ENCODE data around the gene UBE2E1.

UBE2E1 gene

GRCh38 chr3:23806534-23807423 lies 1.0 kb downstream of the UBE2E1 start:
- Mint-ChIP-seq H3K27me3 (peaks cover 7% of the 10 kb centered on the region), H3K36me3 (ENCODE audit: low read depth) (peaks cover 29% of the 10 kb centered on the region), H3K4me1 (ENCODE audit: low read depth) (peaks cover 53% of the 10 kb centered on the region), H3K9me3 (no peaks in the 10 kb centered on the region), H3K27ac (peak overlapping the region; percentile 94), H3K4me3 (peak overlapping the region; percentile 90)
- peak; percentile 55 for DNase-seq

GRCh38 chr3:23807424-23808015 lies 1.8 kb downstream of the UBE2E1 start:
- peaks cover 37% of the 10 kb centered on the region for H3K36me3 Mint-ChIP-seq (ENCODE audit: low read depth)
- no peak for DNase-seq

GRCh38 chr3:23808525-23808924 lies 2.8 kb downstream of the UBE2E1 start:
- Mint-ChIP-seq H3K4me3 (peak overlapping the region; percentile 90), H3K27me3 (peaks cover 7% of the 10 kb centered on the region), H3K36me3 (ENCODE audit: low read depth) (peaks cover 43% of the 10 kb centered on the region), H3K27ac (no peak overlapping the region), H3K4me1 (ENCODE audit: low read depth) (peaks cover 67% of the 10 kb centered on the region), H3K9me3 (no peaks in the 10 kb centered on the region)
- DNase-seq = no peak

More at GRCh38 chr3:23807424-23808015, 1.8 kb downstream of the UBE2E1 start:
- H3K4me3 Mint-ChIP-seq = peak overlapping the region; percentile 90
- H3K4me1 Mint-ChIP-seq (ENCODE audit: low read depth) = peaks cover 61% of the 10 kb centered on the region
- peaks cover 7% of the 10 kb centered on the region for H3K27me3 Mint-ChIP-seq
- H3K9me3 Mint-ChIP-seq = no peaks in the 10 kb centered on the region
- H3K27ac Mint-ChIP-seq = peak overlapping the region; percentile 94

GRCh38 chr3:23809294-23809693 lies 3.5 kb downstream of the UBE2E1 start:
- Mint-ChIP-seq H3K4me3 (peak overlapping the region; percentile 88), H3K9me3 (no peaks in the 10 kb centered on the region), H3K27me3 (peaks cover 7% of the 10 kb centered on the region), H3K36me3 (ENCODE audit: low read depth) (peaks cover 49% of the 10 kb centered on the region), H3K4me1 (ENCODE audit: low read depth) (peaks cover 68% of the 10 kb centered on the region), H3K27ac (peak overlapping the region; percentile 98)
- no peak for DNase-seq

GRCh38 chr3:23809840-23810342 lies 4.1 kb downstream of the UBE2E1 start:
- H3K36me3 Mint-ChIP-seq (ENCODE audit: low read depth) = peaks cover 53% of the 10 kb centered on the region
- peaks cover 3% of the 10 kb centered on the region for H3K27me3 Mint-ChIP-seq
- DNase-seq = no peak
- H3K27ac Mint-ChIP-seq = peak overlapping the region; percentile 98
- peak overlapping the region; percentile 88 for H3K4me3 Mint-ChIP-seq
- peaks cover 67% of the 10 kb centered on the region for H3K4me1 Mint-ChIP-seq (ENCODE audit: low read depth)
- H3K9me3 Mint-ChIP-seq = no peaks in the 10 kb centered on the region

- H3K9me3 Mint-ChIP-seq = no peaks in the 10 kb centered on the region
- H3K36me3 Mint-ChIP-seq (ENCODE audit: low read depth) = peaks cover 53% of the 10 kb centered on the region
- peaks cover 67% of the 10 kb centered on the region for H3K4me1 Mint-ChIP-seq (ENCODE audit: low read depth)
- H3K4me3 Mint-ChIP-seq = peak overlapping the region; percentile 88
- H3K27me3 Mint-ChIP-seq = no peaks in the 10 kb centered on the region
- DNase-seq = peak; percentile 81
- H3K27ac Mint-ChIP-seq = peak overlapping the region; percentile 98
These were observed 4.8 kb downstream of the UBE2E1 start for GRCh38 chr3:23810343-23811184.

- no peaks in the 10 kb centered on the region for H3K9me3 Mint-ChIP-seq
These were observed 5.4 kb downstream of the UBE2E1 start for GRCh38 chr3:23811185-23811527.

GRCh38 chr3:23811919-23812318 lies 6.2 kb downstream of the UBE2E1 start:
- H3K36me3 Mint-ChIP-seq (ENCODE audit: low read depth) = peaks cover 50% of the 10 kb centered on the region
- H3K9me3 Mint-ChIP-seq = no peaks in the 10 kb centered on the region
- peak overlapping the region; percentile 74 for H3K27ac Mint-ChIP-seq
- H3K4me1 Mint-ChIP-seq (ENCODE audit: low read depth) = peaks cover 74% of the 10 kb centered on the region
- no peak for DNase-seq
- no peaks in the 10 kb centered on the region for H3K27me3 Mint-ChIP-seq
- peak overlapping the region; percentile 87 for H3K4me3 Mint-ChIP-seq

More at GRCh38 chr3:23811185-23811527, 5.4 kb downstream of the UBE2E1 start:
- Mint-ChIP-seq H3K27ac (peak overlapping the region; percentile 97), H3K36me3 (ENCODE audit: low read depth) (peaks cover 51% of the 10 kb centered on the region), H3K27me3 (no peaks in the 10 kb centered on the region), H3K4me3 (peak overlapping the region; percentile 87), H3K4me1 (ENCODE audit: low read depth) (peaks cover 71% of the 10 kb centered on the region)
- no peak for DNase-seq

GRCh38 chr3:23815879-23816278 lies 10.1 kb downstream of the UBE2E1 start:
- Mint-ChIP-seq H3K4me3 (no peak overlapping the region), H3K36me3 (ENCODE audit: low read depth) (peaks cover 43% of the 10 kb centered on the region), H3K4me1 (ENCODE audit: low read depth) (peaks cover 68% of the 10 kb centered on the region), H3K27ac (no peak overlapping the region), H3K9me3 (no peaks in the 10 kb centered on the region), H3K27me3 (no peaks in the 10 kb centered on the region)
- no peak for DNase-seq

GRCh38 chr3:23816721-23817120 lies 11.0 kb downstream of the UBE2E1 start:
- DNase-seq = no peak
- H3K4me3 Mint-ChIP-seq = no peak overlapping the region
- no peaks in the 10 kb centered on the region for H3K9me3 Mint-ChIP-seq
- no peak overlapping the region for H3K27ac Mint-ChIP-seq
- H3K27me3 Mint-ChIP-seq = no peaks in the 10 kb centered on the region
- peaks cover 69% of the 10 kb centered on the region for H3K4me1 Mint-ChIP-seq (ENCODE audit: low read depth)
- H3K36me3 Mint-ChIP-seq (ENCODE audit: low read depth) = peaks cover 39% of the 10 kb centered on the region

- Mint-ChIP-seq H3K4me1 (ENCODE audit: low read depth) (peaks cover 68% of the 10 kb centered on the region), H3K36me3 (ENCODE audit: low read depth) (peaks cover 34% of the 10 kb centered on the region), H3K27ac (no peak overlapping the region), H3K27me3 (no peaks in the 10 kb centered on the region), H3K4me3 (no peak overlapping the region), H3K9me3 (no peaks in the 10 kb centered on the region)
- DNase-seq = no peak
These were observed 11.9 kb downstream of the UBE2E1 start for GRCh38 chr3:23817508-23818223.

GRCh38 chr3:23819599-23820360 lies 14.0 kb downstream of the UBE2E1 start:
- Mint-ChIP-seq H3K27ac (no peak overlapping the region), H3K4me1 (ENCODE audit: low read depth) (peaks cover 73% of the 10 kb centered on the region), H3K4me3 (no peak overlapping the region), H3K27me3 (no peaks in the 10 kb centered on the region), H3K9me3 (no peaks in the 10 kb centered on the region), H3K36me3 (ENCODE audit: low read depth) (peaks cover 22% of the 10 kb centered on the region)
- DNase-seq = no peak

- no peaks in the 10 kb centered on the region for H3K9me3 Mint-ChIP-seq
- no peak for DNase-seq
- no peaks in the 10 kb centered on the region for H3K27me3 Mint-ChIP-seq
- no peak overlapping the region for H3K27ac Mint-ChIP-seq
- peaks cover 22% of the 10 kb centered on the region for H3K36me3 Mint-ChIP-seq (ENCODE audit: low read depth)
- H3K4me3 Mint-ChIP-seq = no peak overlapping the region
- H3K4me1 Mint-ChIP-seq (ENCODE audit: low read depth) = peaks cover 72% of the 10 kb centered on the region
These were observed 15.1 kb downstream of the UBE2E1 start for GRCh38 chr3:23820888-23821287.

Data from activated T-cell treated with anti-CD3 and anti-CD28 coated beads, Interleukin-2, amount 50 U/mL, for 24 hours (primary cell).